ENCODE measurements around the gene EPO. TPM values are rescaled to one million over a fixed set of nuclear protein-coding genes. Genes with fewer than 3 reads are reported as not detected.
"Not testable (repeated sequence)": the region's sequence is repeated elsewhere in the genome, so short reads cannot be mapped to it uniquely, and the experiment has no call there.

The EPO gene
- total and polyA plus RNA-seq, 4 donors: 1.3 to 22.9 (median 3.4) TPM

DNA sequence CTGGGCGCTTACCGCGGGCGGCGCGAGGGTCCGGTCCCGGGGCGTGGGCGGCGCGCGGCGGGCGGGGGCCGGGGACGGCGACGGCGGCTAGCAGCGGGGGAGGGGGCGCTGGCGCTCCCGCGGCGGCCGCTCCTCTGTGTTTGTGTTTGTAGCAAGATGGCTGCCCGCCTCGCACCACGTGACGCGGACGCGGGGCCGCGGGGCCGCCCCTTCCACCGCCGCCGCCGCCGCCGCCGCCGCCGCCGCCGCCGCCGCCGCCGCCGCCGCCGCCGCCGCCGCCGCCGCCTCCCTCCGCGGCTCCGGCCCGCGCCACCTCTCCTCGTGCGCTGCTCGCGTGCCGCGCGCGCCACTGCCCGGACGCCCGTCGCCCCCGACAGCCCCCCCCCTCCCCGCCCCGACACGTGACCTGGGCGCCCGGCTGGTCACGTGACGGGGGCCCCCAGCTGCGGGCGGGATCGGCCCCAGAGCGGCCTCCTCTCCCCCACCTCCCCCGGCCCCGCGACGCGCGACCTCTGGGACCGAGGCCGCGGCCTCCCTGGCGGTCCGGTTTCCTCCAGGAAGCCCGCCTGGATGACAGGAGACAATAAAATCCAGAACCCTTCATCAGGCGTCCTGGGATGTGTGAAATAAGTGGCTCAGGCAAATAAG is 26.0 kb upstream of the EPO start, which contains the start of gene GIGYF1:
TSS of gene GIGYF1 (minus strand) at position 153 of the 648 bp plus-strand sequence. CDS start 6,012 bp downstream, outside the sequence.
- no peaks in the 10 kb centered on the region for H3K9me3 ChIP-seq (ENCODE audit: control insufficient read depth in 4 of 4, low read length in 3 of 4)
- WGBS: under 1% methylated on average over 88 of the region's 102 CpGs
- peak within 1 kb of the TSS; percentile 29 to 94 (median 56) for H3K4me3 ChIP-seq (ENCODE audit: low read depth in 1 of 3, low read length in 3 of 3)
- H3K4me1 ChIP-seq (ENCODE audit: control insufficient read depth in 4 of 4, insufficient read depth in 4 of 4, low read length in 3 of 4): peaks cover 7 to 31% (median 21%) of the 10 kb centered on the region in 4 donors
- DNase-seq (ENCODE audit: low spot score): peak; percentile 75
- TF ChIP-seq YY1 (IDR thresholded peaks at IDR 0.05): peak; percentile 39
- TF ChIP-seq, protein P1, sequence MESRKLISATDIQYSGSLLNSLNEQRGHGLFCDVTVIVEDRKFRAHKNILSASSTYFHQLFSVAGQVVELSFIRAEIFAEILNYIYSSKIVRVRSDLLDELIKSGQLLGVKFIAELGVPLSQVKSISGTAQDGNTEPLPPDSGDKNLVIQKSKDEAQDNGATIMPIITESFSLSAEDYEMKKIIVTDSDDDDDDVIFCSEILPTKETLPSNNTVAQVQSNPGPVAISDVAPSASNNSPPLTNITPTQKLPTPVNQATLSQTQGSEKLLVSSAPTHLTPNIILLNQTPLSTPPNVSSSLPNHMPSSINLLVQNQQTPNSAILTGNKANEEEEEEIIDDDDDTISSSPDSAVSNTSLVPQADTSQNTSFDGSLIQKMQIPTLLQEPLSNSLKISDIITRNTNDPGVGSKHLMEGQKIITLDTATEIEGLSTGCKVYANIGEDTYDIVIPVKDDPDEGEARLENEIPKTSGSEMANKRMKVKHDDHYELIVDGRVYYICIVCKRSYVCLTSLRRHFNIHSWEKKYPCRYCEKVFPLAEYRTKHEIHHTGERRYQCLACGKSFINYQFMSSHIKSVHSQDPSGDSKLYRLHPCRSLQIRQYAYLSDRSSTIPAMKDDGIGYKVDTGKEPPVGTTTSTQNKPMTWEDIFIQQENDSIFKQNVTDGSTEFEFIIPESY (IDR thresholded peaks at IDR 0.05): no peak
- peak within 1 kb of the TSS; percentile 2 to 63 for H3K27ac ChIP-seq (ENCODE audit: low read depth in 1 of 2, low read length in 2 of 2)
- H3K36me3 ChIP-seq (ENCODE audit: control insufficient read depth in 4 of 4, insufficient read depth in 3 of 4, low read depth in 1 of 4, low read length in 3 of 4): no peaks in the 10 kb centered on the region
- H3K27me3 ChIP-seq (ENCODE audit: control insufficient read depth in 4 of 4, insufficient read depth in 4 of 4, low read length in 3 of 4): no peaks in the 10 kb centered on the region
- peak within 1 kb of the TSS in 1 of 2 donors; percentile 1 for H3K9ac ChIP-seq (ENCODE audit: low read depth in 1 of 2, low read length in 2 of 2)

DNA sequence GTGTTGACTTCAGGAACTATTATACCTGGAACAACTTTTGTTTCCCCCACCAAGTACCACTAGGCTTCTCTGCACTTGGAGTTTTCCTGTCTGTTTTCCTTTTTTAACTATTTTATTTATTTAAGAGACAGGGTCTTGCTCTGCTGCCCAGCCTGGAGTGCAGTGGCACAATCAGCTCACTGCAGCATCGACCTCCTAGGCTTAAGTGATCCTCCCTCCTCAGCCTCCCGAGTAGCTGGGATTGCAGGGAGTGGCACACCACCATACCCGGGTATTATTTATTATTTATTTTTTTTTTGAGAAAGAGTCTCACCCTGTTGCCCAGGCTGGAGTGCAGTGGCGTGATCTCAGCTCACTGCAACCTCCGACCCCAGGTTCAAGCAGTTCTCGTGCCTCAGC is 24.1 kb upstream of the EPO start:
- peaks cover 7 to 23% (median 19%) of the 10 kb centered on the region in 4 donors for H3K4me1 ChIP-seq (ENCODE audit: control insufficient read depth in 4 of 4, insufficient read depth in 4 of 4, low read length in 3 of 4)
- no peaks in the 10 kb centered on the region for H3K27me3 ChIP-seq (ENCODE audit: control insufficient read depth in 4 of 4, insufficient read depth in 4 of 4, low read length in 3 of 4)
- no peaks in the 10 kb centered on the region for H3K9me3 ChIP-seq (ENCODE audit: control insufficient read depth in 4 of 4, low read length in 3 of 4)
- H3K36me3 ChIP-seq (ENCODE audit: control insufficient read depth in 4 of 4, insufficient read depth in 3 of 4, low read depth in 1 of 4, low read length in 3 of 4): no peaks in the 10 kb centered on the region
- 86% methylated on average over 6 of the region's 6 CpGs for WGBS
- H3K27ac ChIP-seq (ENCODE audit: low read depth in 1 of 2, low read length in 2 of 2): no peak overlapping the region
- H3K9ac ChIP-seq (ENCODE audit: low read depth in 1 of 2, low read length in 2 of 2): no peak overlapping the region
- H3K4me3 ChIP-seq (ENCODE audit: low read depth in 1 of 3, low read length in 3 of 3): no peak overlapping the region
- TF ChIP-seq JUND (IDR thresholded peaks at IDR 0.05) (no peak), HNF4G (IDR thresholded peaks at IDR 0.05) (no peak), GABPA (IDR thresholded peaks at IDR 0.05 in 1 of 2, conservative IDR thresholded peaks at IDR 0.05 in 1 of 2) (no peak), SP1 (IDR thresholded peaks at IDR 0.05) (no peak), EGR1 (IDR thresholded peaks at IDR 0.05; ENCODE audit: low read depth in 2 of 2) (no peak), TAF1 (conservative IDR thresholded peaks at IDR 0.05) (no peak), FOXA1 (IDR thresholded peaks at IDR 0.05) (no peak), YY1 (IDR thresholded peaks at IDR 0.05) (no peak)
- TF ChIP-seq, protein P1 (IDR thresholded peaks at IDR 0.05): no peak
- DNase-seq (ENCODE audit: low spot score): no peak

DNA sequence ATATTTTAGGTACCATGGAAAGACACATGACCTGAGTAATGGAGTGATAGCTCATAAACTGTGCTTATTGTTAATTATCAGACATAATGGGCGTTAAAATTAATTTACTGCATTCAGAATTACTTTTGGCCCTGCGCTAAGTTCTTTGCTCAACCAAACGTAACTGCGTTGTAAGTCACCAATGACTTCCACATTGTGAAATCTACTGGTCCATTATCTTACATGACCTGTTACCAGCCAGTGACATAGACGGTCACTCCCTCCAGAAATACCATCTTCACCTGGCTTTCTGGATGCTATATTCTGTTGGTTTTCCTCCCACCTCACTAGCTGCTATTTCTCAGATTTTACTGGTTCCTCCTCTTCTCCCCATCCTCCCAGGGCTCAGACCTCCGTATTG is 21.2 kb upstream of the EPO start:
- WGBS: 61% methylated on average over 6 of the region's 6 CpGs
- Histone ChIP-seq H3K9me3 (ENCODE audit: control insufficient read depth in 4 of 4, low read length in 3 of 4) (no peaks in the 10 kb centered on the region), H3K4me1 (ENCODE audit: control insufficient read depth in 4 of 4, insufficient read depth in 4 of 4, low read length in 3 of 4) (no peaks in the 10 kb centered on the region), H3K27me3 (ENCODE audit: control insufficient read depth in 4 of 4, insufficient read depth in 4 of 4, low read length in 3 of 4) (no peaks in the 10 kb centered on the region), H3K4me3 (ENCODE audit: low read depth in 1 of 3, low read length in 3 of 3) (no peak overlapping the region), H3K36me3 (ENCODE audit: control insufficient read depth in 4 of 4, insufficient read depth in 3 of 4, low read depth in 1 of 4, low read length in 3 of 4) (no peaks in the 10 kb centered on the region), H3K27ac (ENCODE audit: low read depth in 1 of 2, low read length in 2 of 2) (no peak overlapping the region), H3K9ac (ENCODE audit: low read depth in 1 of 2, low read length in 2 of 2) (no peak overlapping the region)
- no peak for TF ChIP-seq NR2F2 (IDR thresholded peaks at IDR 0.05)
- TF ChIP-seq, protein P2, sequence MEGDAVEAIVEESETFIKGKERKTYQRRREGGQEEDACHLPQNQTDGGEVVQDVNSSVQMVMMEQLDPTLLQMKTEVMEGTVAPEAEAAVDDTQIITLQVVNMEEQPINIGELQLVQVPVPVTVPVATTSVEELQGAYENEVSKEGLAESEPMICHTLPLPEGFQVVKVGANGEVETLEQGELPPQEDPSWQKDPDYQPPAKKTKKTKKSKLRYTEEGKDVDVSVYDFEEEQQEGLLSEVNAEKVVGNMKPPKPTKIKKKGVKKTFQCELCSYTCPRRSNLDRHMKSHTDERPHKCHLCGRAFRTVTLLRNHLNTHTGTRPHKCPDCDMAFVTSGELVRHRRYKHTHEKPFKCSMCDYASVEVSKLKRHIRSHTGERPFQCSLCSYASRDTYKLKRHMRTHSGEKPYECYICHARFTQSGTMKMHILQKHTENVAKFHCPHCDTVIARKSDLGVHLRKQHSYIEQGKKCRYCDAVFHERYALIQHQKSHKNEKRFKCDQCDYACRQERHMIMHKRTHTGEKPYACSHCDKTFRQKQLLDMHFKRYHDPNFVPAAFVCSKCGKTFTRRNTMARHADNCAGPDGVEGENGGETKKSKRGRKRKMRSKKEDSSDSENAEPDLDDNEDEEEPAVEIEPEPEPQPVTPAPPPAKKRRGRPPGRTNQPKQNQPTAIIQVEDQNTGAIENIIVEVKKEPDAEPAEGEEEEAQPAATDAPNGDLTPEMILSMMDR (IDR thresholded peaks at IDR 0.05; ENCODE audit: low read depth, low read length, missing input control): no peak
- TF ChIP-seq, protein P3, sequence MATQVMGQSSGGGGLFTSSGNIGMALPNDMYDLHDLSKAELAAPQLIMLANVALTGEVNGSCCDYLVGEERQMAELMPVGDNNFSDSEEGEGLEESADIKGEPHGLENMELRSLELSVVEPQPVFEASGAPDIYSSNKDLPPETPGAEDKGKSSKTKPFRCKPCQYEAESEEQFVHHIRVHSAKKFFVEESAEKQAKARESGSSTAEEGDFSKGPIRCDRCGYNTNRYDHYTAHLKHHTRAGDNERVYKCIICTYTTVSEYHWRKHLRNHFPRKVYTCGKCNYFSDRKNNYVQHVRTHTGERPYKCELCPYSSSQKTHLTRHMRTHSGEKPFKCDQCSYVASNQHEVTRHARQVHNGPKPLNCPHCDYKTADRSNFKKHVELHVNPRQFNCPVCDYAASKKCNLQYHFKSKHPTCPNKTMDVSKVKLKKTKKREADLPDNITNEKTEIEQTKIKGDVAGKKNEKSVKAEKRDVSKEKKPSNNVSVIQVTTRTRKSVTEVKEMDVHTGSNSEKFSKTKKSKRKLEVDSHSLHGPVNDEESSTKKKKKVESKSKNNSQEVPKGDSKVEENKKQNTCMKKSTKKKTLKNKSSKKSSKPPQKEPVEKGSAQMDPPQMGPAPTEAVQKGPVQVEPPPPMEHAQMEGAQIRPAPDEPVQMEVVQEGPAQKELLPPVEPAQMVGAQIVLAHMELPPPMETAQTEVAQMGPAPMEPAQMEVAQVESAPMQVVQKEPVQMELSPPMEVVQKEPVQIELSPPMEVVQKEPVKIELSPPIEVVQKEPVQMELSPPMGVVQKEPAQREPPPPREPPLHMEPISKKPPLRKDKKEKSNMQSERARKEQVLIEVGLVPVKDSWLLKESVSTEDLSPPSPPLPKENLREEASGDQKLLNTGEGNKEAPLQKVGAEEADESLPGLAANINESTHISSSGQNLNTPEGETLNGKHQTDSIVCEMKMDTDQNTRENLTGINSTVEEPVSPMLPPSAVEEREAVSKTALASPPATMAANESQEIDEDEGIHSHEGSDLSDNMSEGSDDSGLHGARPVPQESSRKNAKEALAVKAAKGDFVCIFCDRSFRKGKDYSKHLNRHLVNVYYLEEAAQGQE (IDR thresholded peaks at IDR 0.05): no peak
- TF ChIP-seq HNF4G (IDR thresholded peaks at IDR 0.05): no peak
- DNase-seq (ENCODE audit: low spot score): no peak

DNA sequence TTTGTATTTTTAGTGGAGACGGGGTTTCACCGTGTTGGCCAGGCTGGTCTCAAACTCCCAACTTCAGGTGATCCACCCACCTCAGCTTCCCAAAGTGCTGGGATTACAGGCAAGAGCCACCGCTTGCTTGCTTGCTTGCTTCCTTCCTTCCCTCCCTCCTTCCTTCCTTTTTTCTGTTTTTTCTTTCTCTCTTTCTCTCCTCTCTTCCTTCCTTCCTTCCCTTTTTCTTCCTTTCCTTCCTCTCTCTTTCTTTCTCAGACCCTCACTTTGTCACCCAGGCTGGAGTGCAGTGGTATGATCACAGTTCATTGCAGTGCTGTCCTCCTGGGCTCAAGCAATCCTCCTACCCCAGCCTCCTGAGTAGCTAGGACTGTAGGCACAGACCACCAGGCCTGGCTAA is 19.2 kb upstream of the EPO start:
- not testable (repeated sequence) for H3K9ac ChIP-seq (ENCODE audit: low read depth in 1 of 2, low read length in 2 of 2); H3K27me3 ChIP-seq (ENCODE audit: control insufficient read depth in 4 of 4, insufficient read depth in 4 of 4, low read length in 3 of 4); H3K4me1 ChIP-seq (ENCODE audit: control insufficient read depth in 4 of 4, insufficient read depth in 4 of 4, low read length in 3 of 4); H3K9me3 ChIP-seq (ENCODE audit: control insufficient read depth in 4 of 4, low read length in 3 of 4); DNase-seq (ENCODE audit: low spot score); H3K4me3 ChIP-seq (ENCODE audit: low read depth in 1 of 3, low read length in 3 of 3); H3K27ac ChIP-seq (ENCODE audit: low read depth in 1 of 2, low read length in 2 of 2); H3K36me3 ChIP-seq (ENCODE audit: control insufficient read depth in 4 of 4, insufficient read depth in 3 of 4, low read depth in 1 of 4, low read length in 3 of 4)
- WGBS: 75% methylated on average over 3 of the region's 3 CpGs
